WTC11 (cell line): ENCODE results near the gene BNC1.

Experiments
- ATF1 ChIP-seq: sonication (generic); formaldehyde crosslinking; IDR thresholded peaks from 2 replicates; pipeline ENCODE4 v1.8.1; 2023; ENCODE audit warnings: mild to moderate bottlenecking, moderate library complexity, missing genetic modification reagents
- ATF6 ChIP-seq: sonication (generic); formaldehyde crosslinking; IDR thresholded peaks from 2 replicates; pipeline ENCODE4 v1.8.1; 2023; ENCODE audit warnings: mild to moderate bottlenecking, missing genetic modification reagents
- CREB1 ChIP-seq: sonication (generic); formaldehyde crosslinking; IDR thresholded peaks from 2 replicates; pipeline ENCODE4 v1.8.0; 2023; ENCODE audit warnings: mild to moderate bottlenecking, missing genetic modification reagents
- ELF4 ChIP-seq: sonication (generic); formaldehyde crosslinking; IDR thresholded peaks from 2 replicates; pipeline ENCODE4 v1.8.1; 2022; ENCODE audit warnings: low read depth, mild to moderate bottlenecking, moderate library complexity, missing genetic modification reagents
- ETV6 ChIP-seq: sonication (generic); formaldehyde crosslinking; IDR thresholded peaks from 2 replicates; pipeline ENCODE4 v1.8.1; 2022; ENCODE audit warnings: mild to moderate bottlenecking, missing genetic modification reagents
- KAT7 ChIP-seq: sonication (generic); formaldehyde crosslinking; IDR thresholded peaks from 2 replicates; pipeline ENCODE4 v1.8.1; 2023; ENCODE audit warnings: missing genetic modification reagents, mild to moderate bottlenecking, borderline replicate concordance
- NFATC4 ChIP-seq: fragments of 250-450 bp; sonication (Bioruptor Pico); IDR thresholded peaks from 2 replicates; pipeline ENCODE4 v1.9.0; 2021; ENCODE audit warnings: mild to moderate bottlenecking
- NR1H2 ChIP-seq: sonication (generic); formaldehyde crosslinking; IDR thresholded peaks from 2 replicates; pipeline ENCODE4 v1.9.0; 2021; ENCODE audit warnings: mild to moderate bottlenecking, moderate library complexity, missing genetic modification reagents
- SP1 ChIP-seq: sonication (generic); formaldehyde crosslinking; conservative IDR thresholded peaks from 2 replicates; pipeline ENCODE4 v1.8.1; 2022; ENCODE audit warnings: missing genetic modification reagents
- TF ChIP-seq, protein P1 (sequence below): fragments of 200-600 bp; IDR thresholded peaks from 2 replicates; pipeline ENCODE4 v1.8.0; 2022; ENCODE audit warnings: antibody characterized with exemption
- TF ChIP-seq, protein P2 (sequence below): sonication (generic); formaldehyde crosslinking; IDR thresholded peaks from 2 replicates; pipeline ENCODE4 v1.8.0; 2022; ENCODE audit warnings: mild to moderate bottlenecking, missing genetic modification reagents

DNA sequence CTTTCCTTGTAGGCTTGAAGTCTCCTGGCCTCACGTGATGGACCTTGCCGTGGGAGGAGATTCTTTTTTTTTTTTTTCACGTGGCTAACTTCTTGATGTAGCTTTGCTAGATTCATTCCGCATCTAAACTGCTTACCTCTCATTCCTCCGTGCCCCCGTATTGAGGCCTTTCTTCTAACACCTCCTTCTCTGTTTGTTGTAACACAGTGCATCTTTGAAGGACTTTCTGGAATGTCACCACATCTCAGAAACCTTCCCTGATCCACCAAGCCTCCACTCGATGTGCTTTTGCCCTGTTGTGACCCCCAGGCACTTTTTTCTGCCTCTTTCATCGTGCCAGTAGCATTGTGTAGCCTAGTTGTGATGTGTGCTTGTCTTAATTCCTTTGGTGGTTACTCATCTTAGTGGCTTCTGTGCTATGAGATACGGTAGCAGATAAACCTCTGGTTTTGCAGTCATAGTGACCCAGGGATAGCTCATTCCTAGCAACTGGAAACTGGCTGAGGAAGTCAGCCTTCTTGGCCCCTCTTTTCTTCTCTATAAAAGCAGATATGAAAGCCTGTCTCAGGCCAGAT, 1.6 kb upstream of the BNC1 start:
- TF ChIP-seq SP1 (no peak), NFATC4 (no peak), ELF4 (no peak), CREB1 (CRISPR knock-in tag) (no peak), ATF1 (CRISPR knock-in tag) (no peak), ATF6 (CRISPR knock-in tag) (no peak), ETV6 (no peak), NR1H2 (CRISPR knock-in tag) (no peak), KAT7 (CRISPR knock-in tag) (no peak)
- TF ChIP-seq, protein P1, sequence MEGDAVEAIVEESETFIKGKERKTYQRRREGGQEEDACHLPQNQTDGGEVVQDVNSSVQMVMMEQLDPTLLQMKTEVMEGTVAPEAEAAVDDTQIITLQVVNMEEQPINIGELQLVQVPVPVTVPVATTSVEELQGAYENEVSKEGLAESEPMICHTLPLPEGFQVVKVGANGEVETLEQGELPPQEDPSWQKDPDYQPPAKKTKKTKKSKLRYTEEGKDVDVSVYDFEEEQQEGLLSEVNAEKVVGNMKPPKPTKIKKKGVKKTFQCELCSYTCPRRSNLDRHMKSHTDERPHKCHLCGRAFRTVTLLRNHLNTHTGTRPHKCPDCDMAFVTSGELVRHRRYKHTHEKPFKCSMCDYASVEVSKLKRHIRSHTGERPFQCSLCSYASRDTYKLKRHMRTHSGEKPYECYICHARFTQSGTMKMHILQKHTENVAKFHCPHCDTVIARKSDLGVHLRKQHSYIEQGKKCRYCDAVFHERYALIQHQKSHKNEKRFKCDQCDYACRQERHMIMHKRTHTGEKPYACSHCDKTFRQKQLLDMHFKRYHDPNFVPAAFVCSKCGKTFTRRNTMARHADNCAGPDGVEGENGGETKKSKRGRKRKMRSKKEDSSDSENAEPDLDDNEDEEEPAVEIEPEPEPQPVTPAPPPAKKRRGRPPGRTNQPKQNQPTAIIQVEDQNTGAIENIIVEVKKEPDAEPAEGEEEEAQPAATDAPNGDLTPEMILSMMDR = no peak
- TF ChIP-seq, protein P2, sequence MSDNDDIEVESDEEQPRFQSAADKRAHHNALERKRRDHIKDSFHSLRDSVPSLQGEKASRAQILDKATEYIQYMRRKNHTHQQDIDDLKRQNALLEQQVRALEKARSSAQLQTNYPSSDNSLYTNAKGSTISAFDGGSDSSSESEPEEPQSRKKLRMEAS (CRISPR knock-in tag) = no peak
